ENCODE data around the gene KDM2B.
"Not testable (repeated sequence)": the region's sequence is repeated elsewhere in the genome, so short reads cannot be mapped to it uniquely, and the experiment has no call there.

The KDM2B gene

GRCh38 chr12:121392325-121392716 is 188.5 kb downstream of the KDM2B start:
- Histone ChIP-seq H3K27me3 (ENCODE audit: insufficient read depth, low read length) (no peaks in the 10 kb centered on the region), H2AFZ (ENCODE audit: low read depth, low read length) (no peak overlapping the region), H3K36me3 (ENCODE audit: insufficient read depth, low read length) (no peaks in the 10 kb centered on the region), H3K4me1 (ENCODE audit: insufficient read depth, low read length) (no peaks in the 10 kb centered on the region), H3K9me3 (ENCODE audit: low read length) (no peaks in the 10 kb centered on the region), H3K4me3 (ENCODE audit: low read length) (no peak overlapping the region)

- Histone ChIP-seq H3K4me1 (ENCODE audit: insufficient read depth, low read length) (no peaks in the 10 kb centered on the region), H3K9me3 (ENCODE audit: low read length) (no peaks in the 10 kb centered on the region), H3K27me3 (ENCODE audit: insufficient read depth, low read length) (no peaks in the 10 kb centered on the region), H3K4me3 (ENCODE audit: low read length) (no peak overlapping the region), H3K36me3 (ENCODE audit: insufficient read depth, low read length) (no peaks in the 10 kb centered on the region), H2AFZ (ENCODE audit: low read depth, low read length) (no peak overlapping the region)
Measured at GRCh38 chr12:121391619-121392324, 189.1 kb downstream of the KDM2B start.

- H3K9me3 ChIP-seq (ENCODE audit: low read length): no peaks in the 10 kb centered on the region
- no peaks in the 10 kb centered on the region for H3K27me3 ChIP-seq (ENCODE audit: insufficient read depth, low read length)
- no peak overlapping the region for H3K4me3 ChIP-seq (ENCODE audit: low read length)
- H3K4me1 ChIP-seq (ENCODE audit: insufficient read depth, low read length): no peaks in the 10 kb centered on the region
- no peaks in the 10 kb centered on the region for H3K36me3 ChIP-seq (ENCODE audit: insufficient read depth, low read length)
- H2AFZ ChIP-seq (ENCODE audit: low read depth, low read length): no peak overlapping the region
Measured at GRCh38 chr12:121390856-121391255, 190.0 kb downstream of the KDM2B start.

- Histone ChIP-seq H3K27me3 (ENCODE audit: insufficient read depth, low read length) (no peaks in the 10 kb centered on the region), H3K4me3 (ENCODE audit: low read length) (no peak overlapping the region), H2AFZ (ENCODE audit: low read depth, low read length) (no peak overlapping the region), H3K4me1 (ENCODE audit: insufficient read depth, low read length) (no peaks in the 10 kb centered on the region), H3K36me3 (ENCODE audit: insufficient read depth, low read length) (no peaks in the 10 kb centered on the region), H3K9me3 (ENCODE audit: low read length) (no peaks in the 10 kb centered on the region)
Measured at GRCh38 chr12:121388421-121388981, 192.3 kb downstream of the KDM2B start.

- not testable (repeated sequence) for H3K27me3 ChIP-seq (ENCODE audit: insufficient read depth, low read length); H2AFZ ChIP-seq (ENCODE audit: low read depth, low read length); H3K4me1 ChIP-seq (ENCODE audit: insufficient read depth, low read length); H3K36me3 ChIP-seq (ENCODE audit: insufficient read depth, low read length); H3K4me3 ChIP-seq (ENCODE audit: low read length); H3K9me3 ChIP-seq (ENCODE audit: low read length)
Measured at GRCh38 chr12:121384891-121385290, 195.9 kb downstream of the KDM2B start.

GRCh38 chr12:121383601-121384021 is 197.2 kb downstream of the KDM2B start:
- Histone ChIP-seq H3K4me3 (ENCODE audit: low read length) (no peak overlapping the region), H3K9me3 (ENCODE audit: low read length) (no peaks in the 10 kb centered on the region), H3K27me3 (ENCODE audit: insufficient read depth, low read length) (no peaks in the 10 kb centered on the region), H3K36me3 (ENCODE audit: insufficient read depth, low read length) (no peaks in the 10 kb centered on the region), H3K4me1 (ENCODE audit: insufficient read depth, low read length) (no peaks in the 10 kb centered on the region), H2AFZ (ENCODE audit: low read depth, low read length) (no peak overlapping the region)

GRCh38 chr12:121379945-121380344 is 200.9 kb downstream of the KDM2B start:
- Histone ChIP-seq H3K36me3 (ENCODE audit: insufficient read depth, low read length) (no peaks in the 10 kb centered on the region), H3K4me1 (ENCODE audit: insufficient read depth, low read length) (no peaks in the 10 kb centered on the region), H3K27me3 (ENCODE audit: insufficient read depth, low read length) (no peaks in the 10 kb centered on the region), H3K9me3 (ENCODE audit: low read length) (no peaks in the 10 kb centered on the region), H3K4me3 (ENCODE audit: low read length) (no peak overlapping the region), H2AFZ (ENCODE audit: low read depth, low read length) (no peak overlapping the region)
